Neural progenitor cell (in vitro differentiated cells): ENCODE measurements around the gene DLEC1. TPM values are rescaled to one million over a fixed set of nuclear protein-coding genes. Genes with fewer than 3 reads are reported as not detected.

Source experiments
- DNase-seq: peaks from one replicate; pipeline ENCODE4 v3.0.0-alpha.2; 2016; ENCODE audit warnings: low spot score
- H2AFZ ChIP-seq: fragments of 200-600 bp; sonication (generic); replicated peaks from 2 replicates; pipeline ENCODE4 v1.6.1; 2016; ENCODE audit warnings: antibody characterized with exemption
- H3F3A ChIP-seq: fragments of 200-600 bp; sonication (generic); 2 replicates; pipeline ENCODE4 v1.6.1; 2016; ENCODE audit warnings: antibody characterized with exemption, low read depth
- H3K27ac ChIP-seq: fragments of 200-600 bp; sonication (generic); 2 replicates; pipeline ENCODE4 v1.5.1; 2016; ENCODE audit warnings: mild to moderate bottlenecking
- H3K27me3 ChIP-seq: fragments of 200-600 bp; sonication (generic); 2 replicates; pipeline ENCODE4 v1.6.1; 2016; ENCODE audit warnings: mild to moderate bottlenecking, moderate library complexity
- H3K36me3 ChIP-seq: fragments of 200-600 bp; sonication (generic); 2 replicates; pipeline ENCODE4 v1.5.1; 2016
- H3K4me1 ChIP-seq: fragments of 200-600 bp; sonication (generic); 2 replicates; pipeline ENCODE4 v1.6.1; 2016; ENCODE audit warnings: mixed run types
- H3K4me2 ChIP-seq: fragments of 200-600 bp; sonication (generic); 2 replicates; pipeline ENCODE4 v1.6.1; 2016
- H3K4me3 ChIP-seq: fragments of 200-600 bp; sonication (generic); 2 replicates; pipeline ENCODE4 v1.5.1; 2016
- H3K79me2 ChIP-seq: fragments of 200-600 bp; sonication (generic); 2 replicates; pipeline ENCODE4 v1.6.1; 2016; ENCODE audit warnings: low read depth
- H3K9ac ChIP-seq: fragments of 200-600 bp; sonication (generic); 2 replicates; pipeline ENCODE4 v1.6.1; 2016
- H3K9me3 ChIP-seq: fragments of 200-600 bp; sonication (generic); 2 replicates; pipeline ENCODE4 v1.5.1; 2016; ENCODE audit warnings: low read depth
- H4K20me1 ChIP-seq: fragments of 200-600 bp; sonication (generic); 2 replicates; pipeline ENCODE4 v1.6.1; 2016; ENCODE audit warnings: low read depth
- H3K27ac Mint-ChIP-seq: 3 replicates; pipeline ENCODE4 v1.8.0; 2021; ENCODE audit warnings: mixed read lengths
- H3K27me3 Mint-ChIP-seq: 2 replicates; pipeline ENCODE4 v1.8.0; 2022; ENCODE audit warnings: low read depth, mild to moderate bottlenecking, inconsistent platforms, moderate library complexity, mixed read lengths; ENCODE audit not compliant: insufficient read depth
- H3K36me3 Mint-ChIP-seq: 3 replicates; pipeline ENCODE4 v1.8.0; 2021; ENCODE audit warnings: mixed read lengths
- H3K4me1 Mint-ChIP-seq: 3 replicates; pipeline ENCODE4 v1.8.0; 2021; ENCODE audit warnings: mixed read lengths
- H3K4me3 Mint-ChIP-seq: 3 replicates; pipeline ENCODE4 v1.8.0; 2021; ENCODE audit warnings: mild to moderate bottlenecking, moderate library complexity, mixed read lengths
- H3K9me3 Mint-ChIP-seq: 3 replicates; pipeline ENCODE4 v1.8.0; 2020; ENCODE audit warnings: mixed read lengths
- CTCF ChIP-seq: fragments of 200-600 bp; sonication (generic); IDR thresholded peaks from 2 replicates; pipeline ENCODE4 v1.5.1; 2017; ENCODE audit warnings: antibody characterized with exemption, mild to moderate bottlenecking
- EZH2 ChIP-seq: fragments of 200-600 bp; sonication (generic); IDR thresholded peaks from 2 replicates; pipeline ENCODE4 v1.6.1; 2017; ENCODE audit warnings: antibody characterized with exemption, mild to moderate bottlenecking, moderate library complexity
- EZH2phosphoT487 ChIP-seq: fragments of 200-600 bp; sonication (generic); IDR thresholded peaks from 2 replicates; pipeline ENCODE4 v1.6.1; 2017; ENCODE audit warnings: antibody characterized with exemption
- total RNA-seq: library from RNA; depleted of rRNA; stranded (reverse); fragments of >200 nt; gene quantifications from 2 replicates; pipeline ENCODE4 v1.2.3, GENCODE V29; 2015; ENCODE audit warnings: low replicate concordance

DLEC1 gene
- total RNA-seq, 1 donor from 2014 or later: 0.60 TPM

- Histone ChIP-seq H3K4me3 (no peak overlapping the region), H3K4me1 (no peaks in the 10 kb centered on the region), H3K36me3 (no peaks in the 10 kb centered on the region), H3K27ac (no peak overlapping the region), H3K9ac (no peak overlapping the region), H3K79me2 (no peaks in the 10 kb centered on the region), H2AFZ (no peak overlapping the region), H3K4me2 (no peak overlapping the region), H4K20me1 (peaks cover 3% of the 10 kb centered on the region), H3K27me3 (no peaks in the 10 kb centered on the region), H3K9me3 (no peaks in the 10 kb centered on the region), H3F3A (no peaks in the 10 kb centered on the region)
- no peak overlapping the region for H3K4me3 Mint-ChIP-seq
- no peaks in the 10 kb centered on the region for H3K9me3 Mint-ChIP-seq
- no peak for DNase-seq
- no peaks in the 10 kb centered on the region for H3K4me1 Mint-ChIP-seq
- H3K36me3 Mint-ChIP-seq: peaks cover 22% of the 10 kb centered on the region
- H3K27me3 Mint-ChIP-seq: no peaks in the 10 kb centered on the region
- H3K27ac Mint-ChIP-seq: no peak overlapping the region
- TF ChIP-seq EZH2phosphoT487 (no peak), EZH2 (no peak), CTCF (no peak)
These were observed 85.5 kb downstream of the DLEC1 start for GRCh38 chr3:38124324-38125122.

GRCh38 chr3:38125305-38126120, 86.5 kb downstream of the DLEC1 start:
- no peaks in the 10 kb centered on the region for H3K27me3 Mint-ChIP-seq
- H3K4me3 ChIP-seq: no peak overlapping the region
- H3K4me2 ChIP-seq: no peak overlapping the region
- H3K36me3 ChIP-seq: no peaks in the 10 kb centered on the region
- H3K9ac ChIP-seq: no peak overlapping the region
- no peaks in the 10 kb centered on the region for H3K27me3 ChIP-seq
- no peak overlapping the region for H3K4me3 Mint-ChIP-seq
- no peaks in the 10 kb centered on the region for H3K9me3 ChIP-seq
- H3F3A ChIP-seq: no peaks in the 10 kb centered on the region
- TF ChIP-seq EZH2phosphoT487 (no peak), EZH2 (no peak), CTCF (no peak)
- H2AFZ ChIP-seq: no peak overlapping the region
- peaks cover 24% of the 10 kb centered on the region for H3K36me3 Mint-ChIP-seq
- H3K79me2 ChIP-seq: no peaks in the 10 kb centered on the region
- H3K4me1 ChIP-seq: no peaks in the 10 kb centered on the region
- no peaks in the 10 kb centered on the region for H3K9me3 Mint-ChIP-seq
- no peak overlapping the region for H3K27ac ChIP-seq
- peaks cover 3% of the 10 kb centered on the region for H4K20me1 ChIP-seq
- no peak for DNase-seq
- H3K4me1 Mint-ChIP-seq: no peaks in the 10 kb centered on the region
- no peak overlapping the region for H3K27ac Mint-ChIP-seq

- H3K9me3 Mint-ChIP-seq: no peaks in the 10 kb centered on the region
- no peak overlapping the region for H3K27ac Mint-ChIP-seq
- Histone ChIP-seq H3K4me3 (no peak overlapping the region), H3K9ac (no peak overlapping the region), H3K79me2 (no peaks in the 10 kb centered on the region), H3K4me1 (no peaks in the 10 kb centered on the region), H3K27me3 (no peaks in the 10 kb centered on the region), H2AFZ (no peak overlapping the region), H4K20me1 (peaks cover 6% of the 10 kb centered on the region), H3K27ac (no peak overlapping the region), H3K36me3 (no peaks in the 10 kb centered on the region), H3F3A (no peaks in the 10 kb centered on the region), H3K4me2 (no peak overlapping the region), H3K9me3 (no peaks in the 10 kb centered on the region)
- peaks cover 23% of the 10 kb centered on the region for H3K36me3 Mint-ChIP-seq
- TF ChIP-seq EZH2 (no peak), CTCF (no peak), EZH2phosphoT487 (no peak)
- no peaks in the 10 kb centered on the region for H3K27me3 Mint-ChIP-seq
- no peak for DNase-seq
- no peaks in the 10 kb centered on the region for H3K4me1 Mint-ChIP-seq
- no peak overlapping the region for H3K4me3 Mint-ChIP-seq
These were observed 87.3 kb downstream of the DLEC1 start for GRCh38 chr3:38126121-38126892.
